GM19455 (cell line): ENCODE data around the gene RTN1.

Experiments
- ATAC-seq: cut with Tn5 transposase; IDR thresholded peaks from one replicate; pipeline ENCODE4 v1.9.1; 2021; ENCODE audit not compliant: unreplicated experiment

Gene RTN1

GRCh38 chr14:59570122-59570521, 300.5 kb downstream of the RTN1 start:
- no peak for ATAC-seq

- ATAC-seq: no peak
Observed at GRCh38 chr14:59566725-59567124, 303.9 kb downstream of the RTN1 start.

GRCh38 chr14:59566296-59566695, 304.3 kb downstream of the RTN1 start:
- ATAC-seq: no peak

- no peak for ATAC-seq
Observed at GRCh38 chr14:59565087-59565486, 305.5 kb downstream of the RTN1 start.

GRCh38 chr14:59564366-59564765, 306.2 kb downstream of the RTN1 start:
- no peak for ATAC-seq

- ATAC-seq: no peak
Observed at GRCh38 chr14:59547310-59547709, 323.3 kb downstream of the RTN1 start.
